GM19193 (cell line): ENCODE measurements around the gene SMU1.

ENCODE experiments used
- POLR2A ChIP-seq: IDR thresholded peaks from 4 replicates; pipeline ENCODE4 v1.6.1; 2011; ENCODE audit not compliant: insufficient read depth, insufficient read length; ENCODE audit errors: extremely low read depth

SMU1 gene

GRCh38 chr9:33076046-33077004 lies at the start of gene SMU1:
Gene SMU1 (minus strand): TSS chr9:33076674. CDS start chr9:33076608, 66 bp downstream.
- peak; percentile 88 for TF ChIP-seq POLR2A

- TF ChIP-seq POLR2A: no peak
These were observed 49.0 kb upstream of the SMU1 start for GRCh38 chr9:33125461-33125860.

GRCh38 chr9:33124751-33125381 lies 48.4 kb upstream of the SMU1 start:
- no peak for TF ChIP-seq POLR2A

GRCh38 chr9:33124046-33124445 lies 47.6 kb upstream of the SMU1 start:
- TF ChIP-seq POLR2A: no peak

- TF ChIP-seq POLR2A: no peak
These were observed 47.0 kb upstream of the SMU1 start for GRCh38 chr9:33123407-33124031.

GRCh38 chr9:33120620-33121019 lies 44.1 kb upstream of the SMU1 start:
- TF ChIP-seq POLR2A: no peak

- TF ChIP-seq POLR2A: no peak
These were observed 41.3 kb upstream of the SMU1 start for GRCh38 chr9:33117796-33118195.

GRCh38 chr9:33117306-33117705 lies 40.8 kb upstream of the SMU1 start:
- TF ChIP-seq POLR2A: no peak

- no peak for TF ChIP-seq POLR2A
These were observed 40.4 kb upstream of the SMU1 start for GRCh38 chr9:33116860-33117259.

- TF ChIP-seq POLR2A: no peak
These were observed 38.3 kb upstream of the SMU1 start for GRCh38 chr9:33114746-33115145.

- TF ChIP-seq POLR2A: no peak
These were observed 37.5 kb upstream of the SMU1 start for GRCh38 chr9:33113799-33114547.

GRCh38 chr9:33112094-33112493 lies 35.6 kb upstream of the SMU1 start:
- TF ChIP-seq POLR2A: no peak

- TF ChIP-seq POLR2A: no peak
These were observed 35.2 kb upstream of the SMU1 start for GRCh38 chr9:33111631-33112030.

- TF ChIP-seq POLR2A: no peak
These were observed 34.2 kb upstream of the SMU1 start for GRCh38 chr9:33110686-33111085.

- TF ChIP-seq POLR2A: no peak
These were observed 33.5 kb upstream of the SMU1 start for GRCh38 chr9:33109850-33110595.

- TF ChIP-seq POLR2A: no peak
These were observed 32.6 kb upstream of the SMU1 start for GRCh38 chr9:33109097-33109496.
